AG09309 (cell line): ENCODE results near the gene MED12L.

Source experiments
- DNase-seq: peaks from one replicate; pipeline ENCODE4 v3.0.0-alpha.2; 2010; ENCODE audit warnings: low read depth
- H3K4me3 ChIP-seq: 2 replicates; pipeline ENCODE4 v1.5.1; 2011; ENCODE audit warnings: mild to moderate bottlenecking, low read depth, low read length, moderate library complexity; ENCODE audit not compliant: control insufficient read depth
- CTCF ChIP-seq: IDR thresholded peaks from 2 replicates; pipeline ENCODE4 v1.5.1; 2011; ENCODE audit warnings: mild to moderate bottlenecking, low read depth, low read length, inconsistent platforms; ENCODE audit not compliant: insufficient read depth, control insufficient read depth; ENCODE audit errors: missing control alignments

Gene MED12L

DNA sequence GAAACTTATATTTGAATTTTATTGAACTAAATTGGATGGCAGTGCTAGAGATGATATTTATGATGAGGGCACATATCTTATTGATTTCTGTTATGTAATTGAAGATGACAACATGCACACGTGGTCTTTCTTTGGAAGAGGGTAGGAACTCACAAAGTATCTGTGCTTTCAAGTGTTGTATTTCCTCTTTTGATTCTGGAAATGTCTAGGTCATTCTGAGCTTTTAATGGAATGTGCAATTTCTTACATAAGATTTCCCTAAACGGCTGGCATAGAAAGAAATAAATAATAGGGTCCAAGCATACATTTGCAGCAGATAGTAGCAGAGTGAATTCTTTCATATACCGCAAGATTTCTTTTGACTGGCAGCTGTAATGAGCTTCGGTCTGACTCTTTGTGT, 127.7 kb downstream of the MED12L start:
- no peak for TF ChIP-seq CTCF
- no peak for DNase-seq
- H3K4me3 ChIP-seq = no peak overlapping the region

DNA sequence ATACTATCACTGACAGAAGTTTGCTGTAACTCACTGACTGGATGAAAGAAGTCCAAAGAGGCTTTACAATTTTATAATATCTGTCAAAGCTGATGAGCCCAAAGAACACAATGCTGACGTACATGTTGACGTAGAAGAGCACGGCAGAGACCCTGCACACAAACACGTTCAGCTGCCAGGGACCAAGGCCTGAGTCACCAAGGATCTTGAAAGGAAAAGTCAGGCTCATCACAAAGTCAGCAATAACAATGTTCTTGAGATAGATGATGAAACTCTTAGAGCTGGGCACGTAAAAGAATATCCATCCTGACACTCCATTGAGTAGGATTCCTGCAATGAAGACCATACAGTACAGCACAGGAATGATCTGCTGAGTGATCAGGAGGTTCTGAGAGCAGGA, 128.4 kb downstream of the MED12L start:
- no peak for DNase-seq
- no peak for TF ChIP-seq CTCF
- no peak overlapping the region for H3K4me3 ChIP-seq

GRCh38 chr3:151214459-151214858, 129.0 kb downstream of the MED12L start:
- no peak overlapping the region for H3K4me3 ChIP-seq
- TF ChIP-seq CTCF = no peak
- no peak for DNase-seq

DNA sequence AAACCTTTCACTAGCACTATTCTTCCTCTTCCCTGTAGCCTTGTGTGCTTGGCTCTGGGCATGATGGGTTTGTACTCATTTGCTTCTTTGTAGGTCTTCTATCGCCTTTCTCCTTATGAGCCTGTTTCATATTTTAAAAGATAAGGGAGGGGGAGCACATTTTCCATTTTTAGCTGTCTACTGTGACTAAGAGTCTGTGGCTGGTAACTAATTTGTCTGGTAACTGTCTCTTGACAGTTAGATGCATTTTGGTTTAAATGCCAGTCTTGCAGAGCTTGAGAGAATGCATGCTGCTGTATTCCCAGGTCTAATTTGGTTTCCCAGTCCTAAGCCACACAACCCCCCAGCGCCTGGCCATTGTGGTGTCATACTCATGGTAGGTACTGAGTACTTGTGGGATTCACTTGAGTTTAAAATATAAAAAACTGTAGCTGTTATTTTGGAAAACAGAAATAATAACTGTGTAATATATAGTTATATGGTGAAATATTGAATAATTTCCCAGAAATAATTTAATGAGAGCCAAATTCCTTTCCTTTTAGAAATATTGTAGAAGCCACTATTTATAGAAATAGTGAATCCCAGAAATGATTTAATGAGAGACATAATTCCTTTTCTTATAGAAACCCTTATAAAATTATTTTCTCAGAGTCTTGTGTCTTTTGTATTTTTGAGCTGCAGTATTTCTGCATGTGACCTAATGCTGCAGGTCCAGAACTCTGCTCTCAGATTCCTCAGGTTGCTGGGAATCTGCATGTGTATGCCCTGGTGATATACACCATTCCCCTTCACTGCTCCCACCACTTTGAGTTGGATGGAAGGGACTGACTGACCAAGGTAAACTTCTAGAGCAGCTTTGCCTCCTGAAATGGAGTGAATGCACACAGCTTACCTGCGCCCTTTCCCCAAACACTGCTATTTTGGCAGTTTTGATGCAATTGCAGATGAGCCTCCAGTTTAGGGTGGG, 131.5 kb downstream of the MED12L start:
- H3K4me3 ChIP-seq = no peak overlapping the region
- DNase-seq = no peak
- no peak for TF ChIP-seq CTCF

DNA sequence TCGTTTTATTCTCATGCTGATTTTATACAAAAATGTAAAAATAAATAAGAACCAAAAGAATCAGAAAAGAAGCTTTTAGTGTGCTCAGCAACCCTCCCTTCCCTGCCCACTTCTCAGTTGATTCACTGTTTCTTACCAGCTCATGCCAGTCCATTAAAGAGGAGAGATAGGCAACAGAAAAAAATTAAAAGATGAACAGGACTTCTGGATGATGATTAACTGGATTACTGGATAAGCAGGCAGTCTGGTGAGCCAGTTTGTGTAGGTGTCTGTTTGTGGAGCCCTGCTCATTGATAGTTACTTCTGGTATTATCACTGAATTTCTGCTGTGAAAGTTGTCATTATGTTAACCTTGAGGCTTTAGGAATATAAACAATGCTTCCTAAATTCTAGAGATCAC, 132.7 kb downstream of the MED12L start:
- no peak for DNase-seq
- TF ChIP-seq CTCF = no peak
- H3K4me3 ChIP-seq = no peak overlapping the region

DNA sequence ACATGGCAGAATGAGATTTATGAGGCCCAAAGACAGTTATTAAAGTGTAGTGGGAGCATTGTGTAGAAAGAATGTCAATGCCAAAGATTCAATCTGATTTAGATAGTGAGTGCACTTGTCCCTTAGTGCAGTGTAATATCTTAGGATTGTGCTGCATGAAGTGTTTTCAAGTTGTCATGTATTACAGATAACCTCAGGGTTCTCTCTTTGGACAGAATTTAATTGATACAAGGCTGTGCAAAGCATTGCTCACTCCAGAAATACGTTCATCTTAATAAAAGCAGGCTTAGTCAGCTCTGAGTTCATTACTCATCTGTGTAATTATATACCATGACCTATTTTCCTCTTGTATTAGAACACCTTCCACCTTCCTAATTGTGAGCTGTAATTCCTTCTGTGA, 133.6 kb downstream of the MED12L start:
- no peak overlapping the region for H3K4me3 ChIP-seq
- no peak for TF ChIP-seq CTCF

GRCh38 chr3:151224268-151224866, 138.9 kb downstream of the MED12L start:
- DNase-seq = no peak
- H3K4me3 ChIP-seq = no peak overlapping the region
- no peak for TF ChIP-seq CTCF

More for the DNA sequence above, 133.6 kb downstream of the MED12L start:
- no peak for DNase-seq
